IMR-90 (cell line): ENCODE measurements around the gene DYNLT2. TPM values are rescaled to one million over a fixed set of nuclear protein-coding genes. Genes with fewer than 3 reads are reported as not detected.

Source experiments
- ATAC-seq: fragments of 200-7000 bp; cut with Tn5 transposase; 2 replicates; pipeline ENCODE4 v1.9.1; 2020; ENCODE audit warnings: low read depth, mild to moderate bottlenecking, moderate library complexity
- BruUV-seq: library from RNA; stranded (reverse); fragments of 400-500 nt; replicated peaks from 2 replicates; lab custom pipeline; 2021; lab: Mats Ljungman, UMichigan
- CTCF ChIA-PET: fragments of 300-600 bp; formaldehyde crosslinking; extraction: SDS; loops from one replicate; lab custom pipeline; 2021; ENCODE audit warnings: antibody characterized with exemption; lab: Yijun Ruan, JAX
- POLR2A ChIA-PET: fragments of 300-600 bp; sonication (Branson Sonifier 250); formaldehyde crosslinking; loops from one replicate; lab custom pipeline; 2022; ENCODE audit warnings: antibody characterized with exemption; ENCODE audit not compliant: unreplicated experiment; lab: Charles Lee
- DNase-seq: peaks from one replicate; pipeline ENCODE4 v3.0.0; 2013
- H2AFZ ChIP-seq: replicated peaks from 2 replicates; pipeline ENCODE3; 2013; ENCODE audit warnings: low read length, mild to moderate bottlenecking; ENCODE audit not compliant: poor library complexity
- H2AK5ac ChIP-seq: 2 replicates; pipeline ENCODE4 v1.6.1; 2013; ENCODE audit warnings: low read depth, low read length, inconsistent platforms
- H2AK9ac ChIP-seq: replicated peaks from 2 replicates; pipeline ENCODE3; 2013; ENCODE audit warnings: mild to moderate bottlenecking, low read depth, low read length, moderate library complexity; ENCODE audit not compliant: poor library complexity
- H2BK120ac ChIP-seq: 2 replicates; pipeline ENCODE4 v1.6.1; 2013; ENCODE audit warnings: low read depth, low read length, inconsistent platforms
- H2BK15ac ChIP-seq: 3 replicates; pipeline ENCODE4 v1.6.1; 2013; ENCODE audit warnings: low read depth, low read length, inconsistent platforms
- H2BK20ac ChIP-seq: 2 replicates; pipeline ENCODE4 v1.6.1; 2013; ENCODE audit warnings: low read depth, mild to moderate bottlenecking, inconsistent platforms, low read length, moderate library complexity
- H2BK5ac ChIP-seq: 2 replicates; pipeline ENCODE4 v1.6.1; 2013; ENCODE audit warnings: mild to moderate bottlenecking, low read depth, low read length, inconsistent platforms; ENCODE audit not compliant: poor library complexity, severe bottlenecking
- H3K14ac ChIP-seq: replicated peaks from 2 replicates; pipeline ENCODE4 v1.6.1; 2013; ENCODE audit warnings: low read depth, low read length, inconsistent platforms
- H3K18ac ChIP-seq: 2 replicates; pipeline ENCODE4 v1.6.1; 2013; ENCODE audit warnings: low read depth, low read length, control low read depth
- H3K23ac ChIP-seq: 2 replicates; pipeline ENCODE4 v1.6.1; 2013; ENCODE audit warnings: low read depth, low read length, inconsistent platforms
- H3K27ac ChIP-seq: 2 replicates; pipeline ENCODE4 v1.5.1; 2013; ENCODE audit warnings: mild to moderate bottlenecking, control low read depth, low read length; ENCODE audit not compliant: insufficient read depth
- H3K27me3 ChIP-seq: 2 replicates; pipeline ENCODE4 v1.6.1; 2013; ENCODE audit warnings: low read length; ENCODE audit not compliant: control insufficient read depth, insufficient read depth
- H3K36me3 ChIP-seq: 2 replicates; pipeline ENCODE4 v1.6.1; 2013; ENCODE audit warnings: low read length, mixed read lengths; ENCODE audit not compliant: control insufficient read depth, insufficient read depth
- H3K4ac ChIP-seq: 2 replicates; pipeline ENCODE4 v1.6.1; 2013; ENCODE audit warnings: low read depth, low read length, inconsistent platforms
- H3K4me1 ChIP-seq: 2 replicates; pipeline ENCODE4 v1.6.1; 2013; ENCODE audit warnings: low read length, mixed read lengths; ENCODE audit not compliant: control insufficient read depth, insufficient read depth
- H3K4me2 ChIP-seq: 2 replicates; pipeline ENCODE4 v1.6.1; 2013; ENCODE audit warnings: low read depth, mild to moderate bottlenecking, control low read depth, low read length, moderate library complexity
- H3K4me3 ChIP-seq: 2 replicates; pipeline ENCODE4 v1.5.1; 2013; ENCODE audit warnings: low read depth, mild to moderate bottlenecking, control low read depth, low read length, moderate library complexity; ENCODE audit not compliant: insufficient read depth
- H3K56ac ChIP-seq: 2 replicates; pipeline ENCODE4 v1.6.1; 2013; ENCODE audit warnings: low read length, inconsistent platforms; ENCODE audit not compliant: insufficient read depth; ENCODE audit errors: extremely low read depth
- H3K79me1 ChIP-seq, 2 experiments: 2 replicates each; pipeline ENCODE4 v1.6.1; 2013; ENCODE audit warnings: low read length in 2 of 2, inconsistent platforms in 1 of 2, low read depth in 1 of 2
- H3K9ac ChIP-seq: 2 replicates; pipeline ENCODE4 v1.6.1; 2013; ENCODE audit warnings: low read depth, low read length, control low read depth
- H3K9me1 ChIP-seq: 2 replicates; pipeline ENCODE4 v1.6.1; 2013; ENCODE audit warnings: low read length, inconsistent platforms; ENCODE audit not compliant: insufficient read depth
- H3K9me3 ChIP-seq: 2 replicates; pipeline ENCODE4 v1.6.1; 2013; ENCODE audit warnings: low read length; ENCODE audit not compliant: control insufficient read depth, insufficient read depth
- H4K20me1 ChIP-seq: 2 replicates; pipeline ENCODE4 v1.6.1; 2013; ENCODE audit warnings: low read length, inconsistent platforms; ENCODE audit not compliant: insufficient read depth
- H4K5ac ChIP-seq: 2 replicates; pipeline ENCODE4 v1.6.1; 2013; ENCODE audit warnings: mild to moderate bottlenecking, low read depth, low read length, control low read depth
- H4K8ac ChIP-seq, 2 experiments: 2 replicates each; pipeline ENCODE4 v1.6.1; 2013; ENCODE audit warnings: low read depth in 2 of 2, low read length in 2 of 2, control low read depth in 1 of 2, inconsistent platforms in 1 of 2
- H4K91ac ChIP-seq: 2 replicates; pipeline ENCODE4 v1.6.1; 2013; ENCODE audit warnings: low read depth, low read length, inconsistent platforms; ENCODE audit not compliant: insufficient read depth
- RAD21 ChIP-seq: IDR thresholded peaks from 2 replicates; pipeline ENCODE4 v1.6.1; 2012; ENCODE audit warnings: low read length, improper control_type of control experiment
- RFX5 ChIP-seq: IDR thresholded peaks from 2 replicates; pipeline ENCODE4 v1.8.0; 2012; ENCODE audit warnings: low read depth, mild to moderate bottlenecking, low read length, moderate library complexity
- WGBS, 2 experiments: methylation state at CpG; one replicate each; pipeline versions ENCODE4 v1.1.5 to v1.1.7; 2013; ENCODE audit warnings: missing lambda C conversion rate in 2 of 2; ENCODE audit not compliant: insufficient read length in 1 of 2; ENCODE audit errors: extremely low coverage in 2 of 2; 5-methylcytosine and 5-hydroxymethylcytosine counted together
- dilution Hi-C: fragments of 300-500 bp; cut with HindIII; formaldehyde crosslinking; loops from one replicate; pipeline ENCODE4 v1.14.3; 2018; ENCODE audit warnings: low sequenced_read_pairs; ENCODE audit not compliant: unreplicated experiment
- in situ Hi-C: fragments of 300-500 bp; cut with MboI; formaldehyde crosslinking; loops from 3 replicates; pipeline ENCODE4 v1.14.3; 2019; ENCODE audit warnings: low sequenced_read_pairs, inconsistent platforms, mixed read lengths
- intact Hi-C: fragments of 100-400 bp; cut with micrococcal nuclease; formaldehyde crosslinking; loops from 2 replicates; pipeline ENCODE4 v1.10.0; 2022
- polyA plus RNA-seq, 3 experiments: library from polyadenylated mRNA; depleted of rRNA; stranded (reverse); fragments of >200 nt; gene quantifications; 2 replicates each; pipeline ENCODE4 v1.2.3, GENCODE V29; 2012; ENCODE audit warnings: low replicate concordance in 1 of 3
- total RNA-seq: library from RNA; depleted of rRNA; stranded (reverse); fragments of >200 nt; gene quantifications from 2 replicates; pipeline ENCODE4 v1.2.3, GENCODE V29; 2012
- TF ChIP-seq, protein P1 (sequence below): conservative IDR thresholded peaks from 2 replicates; pipeline ENCODE4 v1.5.1; 2012; ENCODE audit warnings: mild to moderate bottlenecking, low read depth, low read length, improper control_type of control experiment

Gene DYNLT2
- total and polyA plus RNA-seq, 2 of the 4 experiments (the other 2 are of a cell fraction): 0.36 to 0.44 TPM

DNA sequence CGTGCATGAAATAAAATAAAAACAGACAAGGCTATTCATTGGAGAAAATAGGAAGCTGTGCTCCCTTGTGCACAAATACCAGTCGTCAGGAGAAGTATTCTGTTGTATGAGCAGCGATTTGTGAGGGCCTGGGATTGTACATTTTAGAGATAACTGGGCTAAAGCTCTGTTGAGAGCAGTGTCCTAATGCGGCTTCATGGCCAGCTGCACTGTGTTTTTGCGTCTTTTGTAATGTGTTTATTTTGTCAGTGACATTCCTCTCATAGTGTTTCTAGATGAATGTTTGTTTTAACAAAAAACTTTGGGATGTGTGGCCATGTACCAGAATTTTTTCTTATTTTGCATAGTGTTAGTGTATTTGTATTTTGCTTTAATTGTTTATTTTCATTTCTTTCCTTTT, 14.9 kb upstream of the DYNLT2 start:
- peaks cover 34% of the 10 kb centered on the region for H3K36me3 ChIP-seq
- CTCF ChIA-PET: interaction anchor here (0.9 to 1.3 kb wide), 2 partner anchors 15 to 23 kb away, joined by 3 to 4 read pairs; no protein-coding TSS in a partner anchor
- no peaks in the 10 kb centered on the region for H3K9me3 ChIP-seq
- 15% methylated on average over 2 of the region's 5 CpGs; no CpG with 5 or more reads in 1 of the 2 experiments for WGBS, 2 experiments
- peak overlapping the region; percentile 90 for H2BK120ac ChIP-seq
- H3K9ac ChIP-seq: peak overlapping the region; percentile 72; the same call in 1 of the 2 replicates
- intact Hi-C loops (loop anchor here (1.0 kb wide), 2 partner anchors 15 to 43 kb away; no protein-coding TSS in a partner anchor), in situ Hi-C loops (no loop called here), dilution Hi-C loops (no loop called here)
- peak overlapping the region; percentile 98 for H3K18ac ChIP-seq
- POLR2A ChIA-PET: no interaction called here
- peak overlapping the region; percentile 67; the same call in 1 of the 2 replicates for H3K56ac ChIP-seq
- peak overlapping the region; percentile 85; the same call in 1 of the 2 replicates for H3K27ac ChIP-seq
- DNase-seq (peak; percentile 88), ATAC-seq (peak; percentile 96)
- peak overlapping the region; percentile 84 for H2BK20ac ChIP-seq
- peak overlapping the region; percentile 6; the same call in 1 of the 2 replicates for H2AK5ac ChIP-seq
- TF ChIP-seq, protein P1, sequence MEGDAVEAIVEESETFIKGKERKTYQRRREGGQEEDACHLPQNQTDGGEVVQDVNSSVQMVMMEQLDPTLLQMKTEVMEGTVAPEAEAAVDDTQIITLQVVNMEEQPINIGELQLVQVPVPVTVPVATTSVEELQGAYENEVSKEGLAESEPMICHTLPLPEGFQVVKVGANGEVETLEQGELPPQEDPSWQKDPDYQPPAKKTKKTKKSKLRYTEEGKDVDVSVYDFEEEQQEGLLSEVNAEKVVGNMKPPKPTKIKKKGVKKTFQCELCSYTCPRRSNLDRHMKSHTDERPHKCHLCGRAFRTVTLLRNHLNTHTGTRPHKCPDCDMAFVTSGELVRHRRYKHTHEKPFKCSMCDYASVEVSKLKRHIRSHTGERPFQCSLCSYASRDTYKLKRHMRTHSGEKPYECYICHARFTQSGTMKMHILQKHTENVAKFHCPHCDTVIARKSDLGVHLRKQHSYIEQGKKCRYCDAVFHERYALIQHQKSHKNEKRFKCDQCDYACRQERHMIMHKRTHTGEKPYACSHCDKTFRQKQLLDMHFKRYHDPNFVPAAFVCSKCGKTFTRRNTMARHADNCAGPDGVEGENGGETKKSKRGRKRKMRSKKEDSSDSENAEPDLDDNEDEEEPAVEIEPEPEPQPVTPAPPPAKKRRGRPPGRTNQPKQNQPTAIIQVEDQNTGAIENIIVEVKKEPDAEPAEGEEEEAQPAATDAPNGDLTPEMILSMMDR: no peak
- TF ChIP-seq RFX5: no peak
- no peak for TF ChIP-seq RAD21
- H2AK9ac ChIP-seq: no peak overlapping the region
- peak overlapping the region; percentile 30 for H3K4me2 ChIP-seq
- H3K9me1 ChIP-seq: peaks cover 8% of the 10 kb centered on the region
- peaks cover 21% of the 10 kb centered on the region for H3K4me1 ChIP-seq
- peak overlapping the region; percentile 87 for H3K4ac ChIP-seq
- peaks cover 3 to 7% of the 10 kb centered on the region in 2 experiments; a peak in 2 of 4 replicates for H3K79me1 ChIP-seq
- peak overlapping the region in 1 of 2 experiments; percentile 68; a peak in 3 of 4 replicates for H4K8ac ChIP-seq
- H3K23ac ChIP-seq: peak overlapping the region; percentile 61; the same call in 1 of the 2 replicates
- no peaks in the 10 kb centered on the region for H3K27me3 ChIP-seq
- peak overlapping the region; percentile 82 for H4K91ac ChIP-seq
- no peak overlapping the region; the same call in 2 of the 3 replicates for H2BK15ac ChIP-seq
- BruUV-seq: no TSS peak
- no peak overlapping the region for H3K4me3 ChIP-seq
- H4K5ac ChIP-seq: peak overlapping the region; percentile 96
- H2AFZ ChIP-seq: no peak overlapping the region
- H4K20me1 ChIP-seq: no peaks in the 10 kb centered on the region
- H2BK5ac ChIP-seq: peak overlapping the region; percentile 72
- 0 out of 2 replicates have a peak overlapping the region, but pooled peaks have one; percentile 14 for H3K14ac ChIP-seq
